Muscle of leg (tissue), 11 donors: ENCODE data around the gene CACNA1C. TPM values are rescaled to one million over a fixed set of nuclear protein-coding genes. Genes with fewer than 3 reads are reported as not detected.
A peak's percentile ranks its signal among the peaks of the same experiment; 100 is the strongest.

Experiments used
- DNase-seq: peaks from one replicate; pipeline ENCODE4 v3.0.0; 2013
- H3K27ac ChIP-seq: one replicate; pipeline ENCODE4 v1.5.1; 2013; ENCODE audit warnings: mild to moderate bottlenecking, low read length, control low read depth
- H3K27me3 ChIP-seq: one replicate; pipeline ENCODE4 v1.6.1; 2013; ENCODE audit warnings: low read length; ENCODE audit not compliant: control insufficient read depth, insufficient read depth
- H3K36me3 ChIP-seq: one replicate; pipeline ENCODE4 v1.6.1; 2013; ENCODE audit warnings: low read length; ENCODE audit not compliant: control insufficient read depth, insufficient read depth
- H3K4me1 ChIP-seq: one replicate; pipeline ENCODE4 v1.6.1; 2013; ENCODE audit warnings: low read length; ENCODE audit not compliant: control insufficient read depth, insufficient read depth
- H3K4me3 ChIP-seq: one replicate; pipeline ENCODE4 v1.5.1; 2013; ENCODE audit warnings: low read length, control low read depth
- H3K9me3 ChIP-seq: replicated peaks from 2 replicates; pipeline ENCODE4 v1.6.1; 2013; ENCODE audit warnings: low read depth, low read length; ENCODE audit not compliant: control insufficient read depth
- WGBS: methylation state at CpG from one replicate; pipeline ENCODE4 v1.1.5; 2013; ENCODE audit warnings: missing lambda C conversion rate; ENCODE audit not compliant: insufficient coverage; 5-methylcytosine and 5-hydroxymethylcytosine counted together
- polyA plus RNA-seq, 8 donors: library from polyadenylated mRNA; unstranded; fragments of 120-200 nt; gene quantifications; one replicate each; pipeline versions ENCODE4 v1.2.1 to v1.2.3, GENCODE V29; 2013; ENCODE audit warnings: inconsistent platforms in 1 of 8, low replicate concordance in 1 of 8; ENCODE audit not compliant: insufficient read length in 8 of 8, insufficient read depth in 1 of 8
- total RNA-seq: library from RNA; stranded (reverse); fragments of 120-200 nt; gene quantifications from one replicate; pipeline ENCODE4 v1.2.4, GENCODE V29; 2013

CACNA1C gene
- total and polyA plus RNA-seq, 9 donors, result 1.9 to 4.3 (median 3.6) TPM

- Histone ChIP-seq H3K4me1 (peaks cover 10% of the 10 kb centered on the region), H3K36me3 (no peaks in the 10 kb centered on the region), H3K4me3 (peak overlapping the region; percentile 35), H3K27me3 (peaks cover 50% of the 10 kb centered on the region), H3K27ac (no peak overlapping the region), H3K9me3 (no peaks in the 10 kb centered on the region)
- DNase-seq, result peak; percentile 87
- WGBS, result 2% methylated on average over 35 of the region's 47 CpGs
These were observed 18.0 kb upstream of the CACNA1C start for GRCh38 chr12:2034633-2035430.

DNA sequence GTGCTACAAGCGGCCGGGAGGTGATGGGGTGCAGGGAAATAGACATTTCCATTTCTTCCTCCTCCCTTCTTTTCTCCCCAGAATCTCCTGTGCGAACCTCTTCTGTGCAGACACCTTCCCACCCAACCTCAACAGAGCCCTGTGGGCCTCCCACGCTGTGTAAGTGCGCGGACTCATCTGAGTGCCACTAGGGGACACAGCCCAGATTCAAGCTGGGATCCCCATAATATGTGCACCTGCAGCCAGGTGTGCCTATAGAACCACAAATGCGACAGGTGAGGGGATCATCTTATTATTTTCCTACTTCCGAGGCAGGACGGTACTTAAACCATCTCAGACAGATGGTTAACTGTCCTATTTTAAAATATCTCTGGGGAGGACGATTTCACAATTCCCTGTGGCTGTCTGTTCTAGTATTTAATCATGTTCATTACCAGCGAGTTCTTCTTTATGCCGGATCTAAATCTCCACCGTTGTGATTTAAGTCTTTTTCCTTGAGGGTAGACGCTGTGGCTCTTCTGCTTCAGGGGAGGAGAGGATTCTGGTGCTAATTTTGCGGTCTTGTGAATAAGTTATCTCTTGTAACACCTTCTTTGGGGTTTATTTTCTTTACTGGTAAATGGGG, 17.2 kb upstream of the CACNA1C start:
- Histone ChIP-seq H3K4me1 (peaks cover 10% of the 10 kb centered on the region), H3K4me3 (no peak overlapping the region)
- WGBS, result 49% methylated on average over 4 of the region's 15 CpGs

GRCh38 chr12:2039034-2039433, 13.8 kb upstream of the CACNA1C start:
- Histone ChIP-seq H3K4me1 (peaks cover 10% of the 10 kb centered on the region), H3K27me3 (peaks cover 29% of the 10 kb centered on the region), H3K9me3 (no peaks in the 10 kb centered on the region), H3K27ac (no peak overlapping the region), H3K4me3 (no peak overlapping the region), H3K36me3 (no peaks in the 10 kb centered on the region)
- DNase-seq, result no peak

More for the DNA sequence above, 17.2 kb upstream of the CACNA1C start:
- H3K27ac ChIP-seq, result no peak overlapping the region
- H3K9me3 ChIP-seq, result no peaks in the 10 kb centered on the region
- H3K27me3 ChIP-seq, result peaks cover 47% of the 10 kb centered on the region
- DNase-seq, result no peak
- H3K36me3 ChIP-seq, result no peaks in the 10 kb centered on the region

- WGBS, result no CpG with 5 or more reads among the region's 2 CpGs
- DNase-seq, result no peak
- no peaks in the 10 kb centered on the region for H3K4me1 ChIP-seq
These were observed 9.7 kb upstream of the CACNA1C start for GRCh38 chr12:2043054-2043453.

DNA sequence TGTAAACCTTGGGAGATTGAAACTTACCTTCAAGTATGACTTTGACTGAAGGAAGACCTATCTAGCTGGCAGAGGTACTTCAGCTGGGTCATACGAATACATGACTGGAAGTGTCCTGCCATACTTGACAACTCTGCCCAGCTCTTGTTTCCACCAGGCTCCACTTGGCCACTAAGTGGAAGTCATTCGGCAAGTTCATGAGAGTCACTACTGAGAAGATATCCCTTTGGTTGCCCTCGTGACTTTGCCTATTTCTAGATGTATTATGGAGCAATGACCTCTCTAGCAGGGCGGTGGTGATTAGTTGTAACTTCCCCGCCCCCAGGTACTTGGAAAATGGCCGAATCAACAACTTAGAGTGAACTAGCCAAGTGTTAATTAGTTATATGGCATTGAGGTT, 8.6 kb upstream of the CACNA1C start:
- Histone ChIP-seq H3K4me1 (no peaks in the 10 kb centered on the region), H3K27me3 (peaks cover 28% of the 10 kb centered on the region), H3K27ac (no peak overlapping the region), H3K9me3 (no peaks in the 10 kb centered on the region), H3K36me3 (no peaks in the 10 kb centered on the region), H3K4me3 (no peak overlapping the region)
- 78% methylated on average over 3 of the region's 6 CpGs for WGBS
- no peak for DNase-seq

More at GRCh38 chr12:2043054-2043453, 9.7 kb upstream of the CACNA1C start:
- Histone ChIP-seq H3K27ac (no peak overlapping the region), H3K27me3 (peaks cover 21% of the 10 kb centered on the region), H3K9me3 (no peaks in the 10 kb centered on the region), H3K36me3 (no peaks in the 10 kb centered on the region), H3K4me3 (no peak overlapping the region)

- whole genome bisulfite sequencing, result no CpG with 5 or more reads among the region's 4 CpGs
- peaks cover 7% of the 10 kb centered on the region for H3K4me1 ChIP-seq
- DNase-seq, result no peak
- no peak overlapping the region for H3K4me3 ChIP-seq
- no peaks in the 10 kb centered on the region for H3K36me3 ChIP-seq
- no peaks in the 10 kb centered on the region for H3K9me3 ChIP-seq
- H3K27ac ChIP-seq, result no peak overlapping the region
- H3K27me3 ChIP-seq, result peaks cover 39% of the 10 kb centered on the region
These were observed 5.8 kb upstream of the CACNA1C start for GRCh38 chr12:2046957-2047356.

DNA sequence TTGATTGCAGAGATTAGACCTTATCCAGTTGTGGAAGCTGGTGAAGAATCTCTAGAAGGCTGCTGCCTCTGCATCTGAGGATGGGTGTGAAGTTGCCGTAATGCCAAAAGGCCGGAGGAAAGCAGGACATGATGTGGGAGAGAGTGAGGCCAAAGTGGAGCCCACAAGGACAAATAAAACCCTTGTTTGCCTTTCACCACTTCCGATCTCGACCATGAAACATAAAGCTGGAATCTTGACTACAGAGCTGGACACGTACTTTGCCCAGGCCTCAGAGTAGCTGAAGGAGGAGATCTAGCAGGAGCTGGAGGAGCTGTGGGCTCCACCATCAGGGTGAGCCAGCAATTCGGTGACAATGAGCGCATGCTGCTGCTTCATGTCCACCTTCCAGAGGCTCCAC, 5.0 kb upstream of the CACNA1C start:
- Histone ChIP-seq H3K4me1 (peaks cover 9% of the 10 kb centered on the region), H3K4me3 (no peak overlapping the region), H3K27ac (no peak overlapping the region), H3K27me3 (peaks cover 40% of the 10 kb centered on the region), H3K9me3 (no peaks in the 10 kb centered on the region), H3K36me3 (no peaks in the 10 kb centered on the region)
- WGBS, result 92% methylated on average over 4 of the region's 7 CpGs
- DNase-seq, result no peak

- H3K4me1 ChIP-seq, result peaks cover 18% of the 10 kb centered on the region
- no peak overlapping the region for H3K27ac ChIP-seq
- H3K36me3 ChIP-seq, result no peaks in the 10 kb centered on the region
- 67% methylated on average over 2 of the region's 8 CpGs for WGBS
- H3K9me3 ChIP-seq, result no peaks in the 10 kb centered on the region
- no peak overlapping the region for H3K4me3 ChIP-seq
- peaks cover 50% of the 10 kb centered on the region for H3K27me3 ChIP-seq
- DNase-seq, result no peak
These were observed 2.9 kb upstream of the CACNA1C start for GRCh38 chr12:2049604-2050540.

DNA sequence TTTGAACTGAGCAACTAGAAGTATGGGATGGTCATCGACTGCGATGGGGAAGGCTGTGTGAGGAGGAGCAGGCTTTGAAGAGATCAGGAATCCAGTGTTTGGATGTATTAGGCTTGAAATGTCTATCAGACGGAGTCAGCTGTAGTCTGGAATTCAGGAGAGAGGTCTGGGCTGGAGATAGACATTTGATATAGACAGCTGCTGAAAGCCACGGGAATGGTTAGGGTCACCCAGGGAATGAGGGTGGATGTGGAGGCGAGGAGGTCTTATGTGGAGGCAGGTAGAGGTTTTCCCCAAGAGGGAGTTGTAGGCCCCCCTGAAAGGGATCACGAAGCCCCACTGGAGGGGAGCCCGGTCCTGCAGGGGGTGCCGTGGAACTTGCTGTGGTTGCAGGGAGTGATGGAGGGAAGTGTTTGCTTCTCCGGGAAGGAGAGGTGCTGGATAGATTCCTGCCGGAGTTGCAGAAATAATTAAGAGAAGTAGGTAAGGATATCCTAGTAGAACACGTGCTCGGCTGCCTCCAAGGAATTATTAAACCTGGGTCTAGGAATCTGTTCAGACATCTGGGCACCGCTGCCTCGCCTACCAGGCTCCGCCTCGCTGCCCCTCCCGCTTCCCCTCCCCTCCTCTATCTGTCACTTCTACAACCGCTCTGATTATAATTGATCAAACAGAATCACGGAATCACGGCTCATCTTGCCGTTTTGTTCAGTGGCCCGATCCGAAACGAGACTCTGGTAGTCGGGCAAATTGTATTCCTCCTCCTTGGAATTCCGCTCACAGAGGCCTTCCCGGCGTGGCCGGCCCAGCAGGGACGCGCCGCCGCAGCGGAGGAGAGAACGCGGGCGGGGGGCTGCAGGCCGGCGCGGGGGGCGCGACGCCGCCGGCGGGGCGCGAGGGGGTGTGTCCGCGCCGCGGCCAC, 826 bp upstream of the CACNA1C start:
- no peaks in the 10 kb centered on the region for H3K9me3 ChIP-seq
- peak; percentile 54 for DNase-seq
- peak overlapping the region; percentile 42 for H3K4me3 ChIP-seq
- H3K27me3 ChIP-seq, result peaks cover 62% of the 10 kb centered on the region
- 5% methylated on average over 49 of the region's 52 CpGs for WGBS
- no peaks in the 10 kb centered on the region for H3K36me3 ChIP-seq
- peaks cover 18% of the 10 kb centered on the region for H3K4me1 ChIP-seq
- H3K27ac ChIP-seq, result no peak overlapping the region
